Hippocampal formation (tissue), 2 donors: ENCODE measurements around the gene CLIP1.
"Not testable (repeated sequence)": the region's sequence is repeated elsewhere in the genome, so short reads cannot be mapped to it uniquely, and the experiment has no call there.

Source experiments
- DNase-seq, 2 donors: peaks; one replicate each; lab custom pipeline; 2025; lab: John Stamatoyannopoulos, UW

CLIP1 gene

DNA sequence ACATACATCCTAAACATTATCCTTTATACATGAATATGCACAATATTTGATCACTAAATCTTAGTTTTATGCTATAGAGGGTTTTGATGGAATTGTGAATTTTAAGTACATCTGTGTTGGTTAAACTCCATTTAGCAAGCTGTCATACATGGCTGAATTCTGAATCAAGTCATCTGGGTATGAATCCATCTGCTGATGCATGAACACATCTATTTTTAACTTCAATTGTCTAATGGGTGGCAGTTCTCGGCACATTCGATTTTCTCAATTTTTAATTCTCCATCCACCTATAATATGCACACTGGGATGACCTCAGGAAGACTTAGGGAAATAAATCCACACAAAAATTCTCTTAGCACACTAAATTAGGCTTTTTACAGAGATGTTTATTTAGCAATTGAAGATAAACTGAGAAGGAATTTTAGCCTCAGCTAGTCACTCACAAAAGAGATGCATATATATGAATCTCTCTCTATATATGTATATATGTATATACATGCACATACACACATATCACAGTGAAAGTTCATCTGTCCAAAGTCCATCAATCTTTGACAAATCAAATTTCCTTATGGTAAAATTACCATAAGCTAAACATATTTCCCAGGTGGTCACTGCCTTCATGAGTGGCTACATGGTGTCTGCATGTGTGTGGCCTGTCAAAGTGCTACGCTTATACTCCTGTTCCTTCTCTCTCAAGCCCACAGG is 111.7 kb downstream of the CLIP1 start:
- DNase-seq, result no peak

DNA sequence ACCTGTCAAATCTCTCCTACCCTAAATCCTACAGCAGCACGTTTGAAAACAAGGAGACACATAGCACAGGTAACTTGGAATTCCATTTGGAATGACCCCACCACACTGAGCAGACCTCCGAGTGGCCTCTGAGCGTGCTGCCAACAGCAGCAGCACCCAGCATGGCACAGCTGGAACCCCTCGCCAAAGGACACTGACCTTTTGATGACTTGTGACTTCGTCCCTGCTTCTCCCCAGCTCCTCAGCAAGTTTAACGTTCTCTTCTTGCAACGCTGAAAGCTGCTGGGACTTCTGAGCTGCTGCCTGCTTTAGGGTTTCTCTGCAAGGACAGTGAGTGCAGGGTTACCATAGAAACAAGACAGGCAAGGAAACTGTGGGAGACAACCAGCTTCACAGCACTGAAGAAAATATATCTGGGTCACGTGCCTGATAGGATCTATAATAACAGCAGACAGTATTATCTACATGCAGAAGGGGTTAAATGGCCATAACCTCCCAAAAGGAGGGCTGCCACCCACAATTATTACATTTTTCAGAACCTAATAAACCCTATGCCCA is 112.8 kb downstream of the CLIP1 start:
- DNase-seq, result peak in 1 of 2 donors; percentile 47

DNA sequence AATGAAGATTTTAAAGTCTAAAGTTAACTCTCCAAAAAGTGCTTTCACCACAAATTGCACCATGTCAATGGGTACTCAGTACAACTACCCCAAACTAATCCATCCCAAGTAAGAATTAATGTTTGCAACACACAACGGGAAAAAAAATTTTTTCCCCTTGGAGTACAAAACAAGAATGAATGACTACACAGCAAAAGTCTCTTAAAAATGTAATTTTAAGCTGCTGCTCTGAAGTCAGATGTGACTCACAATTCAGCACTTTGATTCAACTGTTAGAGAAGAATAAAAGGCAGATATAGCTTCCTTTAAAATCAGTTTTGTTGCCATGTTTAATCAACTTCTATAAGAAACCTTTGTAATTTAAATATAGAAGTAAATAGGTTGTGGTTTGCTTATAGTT is 113.7 kb downstream of the CLIP1 start:
- DNase-seq, result no peak

DNA sequence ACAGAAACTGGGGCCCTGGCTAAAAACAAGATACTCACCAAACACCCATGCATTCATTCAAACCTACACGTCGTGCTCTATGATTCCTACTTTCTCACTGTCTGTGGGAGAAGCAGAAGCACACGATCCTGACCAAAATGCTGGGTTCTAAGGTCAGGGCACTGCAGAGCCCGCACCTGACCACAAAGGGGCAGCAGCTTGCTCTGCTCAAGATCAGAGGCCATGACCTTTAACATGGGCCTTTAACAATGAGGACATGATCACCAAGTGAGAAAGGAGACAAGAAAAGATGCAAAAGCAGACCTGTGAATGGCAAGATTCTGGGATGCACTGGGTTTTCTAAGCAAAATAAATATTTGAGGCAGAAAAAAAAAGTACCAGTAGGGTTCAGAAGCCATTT is 116.1 kb downstream of the CLIP1 start:
- DNase-seq, result no peak

DNA sequence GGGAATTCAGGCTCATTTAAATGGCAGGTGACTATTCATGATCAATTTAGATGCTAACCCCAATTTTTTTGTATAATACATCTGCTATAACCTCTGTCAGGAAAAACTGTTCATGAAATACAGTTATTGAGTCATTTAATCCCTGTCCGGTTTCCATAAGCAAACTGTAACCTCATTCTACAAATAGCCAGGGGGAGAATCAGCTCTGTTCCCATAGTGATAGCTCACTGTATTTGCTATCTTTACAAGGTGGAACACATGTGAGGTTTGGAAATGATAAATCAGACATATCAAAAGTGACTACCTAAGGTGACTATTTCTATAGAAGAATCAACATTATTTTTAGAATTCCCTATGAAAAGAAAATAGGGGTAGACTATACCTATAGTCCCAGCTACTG is 117.5 kb downstream of the CLIP1 start:
- DNase-seq, result no peak

DNA sequence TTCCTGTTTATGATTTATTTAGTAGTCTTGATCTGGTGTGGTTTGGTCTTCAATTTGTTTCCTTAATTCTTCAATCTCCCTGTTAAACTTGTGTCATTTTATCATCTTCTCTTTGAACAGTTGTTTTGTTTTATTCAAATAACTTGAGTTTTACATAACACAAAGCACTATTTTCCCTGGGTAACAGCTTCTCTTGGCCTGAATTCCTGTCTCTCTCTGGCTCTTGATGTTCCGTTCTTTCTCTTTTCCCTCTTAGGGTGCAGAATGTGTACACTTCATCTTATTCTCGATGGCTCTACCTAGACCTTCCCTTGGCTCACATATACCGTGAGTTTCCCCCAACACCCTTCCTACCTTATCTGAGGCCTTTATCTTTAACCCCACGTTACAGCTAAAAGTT is 119.4 kb downstream of the CLIP1 start:
- peak in 1 of 2 donors; percentile 49 for DNase-seq

DNA sequence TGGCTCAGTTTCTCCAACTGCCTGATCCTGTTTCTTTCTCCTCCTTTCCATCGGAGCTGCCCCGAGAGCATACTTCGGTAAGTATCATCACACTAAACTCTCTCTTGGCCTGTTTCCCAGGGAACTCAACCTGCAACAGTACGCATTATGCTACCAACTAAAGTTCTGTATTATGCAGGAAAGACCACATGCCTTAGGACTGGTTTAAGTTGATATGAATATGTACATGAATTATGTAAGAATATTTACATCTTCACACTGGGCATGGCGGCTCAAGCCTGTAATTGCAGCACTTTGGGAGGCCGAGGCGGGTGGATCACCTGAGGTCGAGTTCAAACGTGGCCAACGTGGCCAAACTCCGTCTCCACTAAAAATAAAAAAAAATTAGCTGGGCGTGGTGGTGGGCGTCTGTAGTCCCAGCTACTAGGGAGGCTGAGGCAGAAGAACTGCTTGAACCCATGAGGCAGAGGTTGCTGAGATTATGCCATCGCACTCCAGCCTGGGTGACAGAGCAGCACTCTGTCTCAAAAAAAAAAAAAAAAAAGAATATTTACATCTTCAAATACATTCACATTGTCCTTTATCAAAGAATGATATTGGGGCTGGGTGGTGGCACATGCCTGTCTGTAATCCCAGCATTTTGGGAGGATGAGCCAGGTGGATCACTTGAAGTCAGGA is 124.3 kb downstream of the CLIP1 start:
- no peak for DNase-seq

DNA sequence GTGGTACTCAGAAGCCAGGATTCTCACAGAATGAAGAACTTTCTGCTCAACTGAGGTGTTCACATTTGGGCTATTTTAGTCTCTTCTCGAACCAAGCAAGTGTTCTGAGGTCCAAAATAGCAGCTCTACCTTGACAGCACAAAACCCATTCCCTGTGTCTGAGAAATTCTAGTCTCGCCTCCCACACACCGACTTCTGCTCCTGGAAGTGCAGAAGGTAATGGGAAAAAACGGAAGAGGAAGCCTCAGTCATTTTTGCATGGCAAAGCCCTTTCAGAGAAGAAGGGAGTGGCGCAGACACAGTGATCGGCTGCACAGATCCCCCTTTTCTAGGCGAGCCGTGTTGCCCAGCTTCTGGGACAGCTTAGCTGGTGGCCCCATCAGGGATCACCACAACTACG is 125.0 kb downstream of the CLIP1 start:
- no peak for DNase-seq

DNA sequence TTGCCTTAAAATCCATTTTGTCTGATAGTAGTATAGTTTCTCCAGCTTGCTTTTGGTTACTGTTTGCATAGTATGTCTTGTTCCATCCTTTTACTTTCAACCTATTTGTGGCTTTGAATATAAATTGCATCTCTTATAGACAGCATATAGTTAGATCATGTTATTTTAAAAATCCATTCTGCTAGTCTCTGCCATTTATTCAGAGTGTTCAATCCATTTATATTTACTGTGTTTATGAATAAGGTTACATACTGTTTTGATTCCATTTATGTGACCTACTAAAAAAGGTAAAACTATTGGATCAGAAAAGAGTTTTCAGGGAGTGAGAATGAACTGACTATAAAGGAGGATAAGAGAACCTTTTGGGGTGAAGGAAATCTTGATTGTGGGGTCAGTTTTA is 126.6 kb downstream of the CLIP1 start:
- DNase-seq, result no peak

DNA sequence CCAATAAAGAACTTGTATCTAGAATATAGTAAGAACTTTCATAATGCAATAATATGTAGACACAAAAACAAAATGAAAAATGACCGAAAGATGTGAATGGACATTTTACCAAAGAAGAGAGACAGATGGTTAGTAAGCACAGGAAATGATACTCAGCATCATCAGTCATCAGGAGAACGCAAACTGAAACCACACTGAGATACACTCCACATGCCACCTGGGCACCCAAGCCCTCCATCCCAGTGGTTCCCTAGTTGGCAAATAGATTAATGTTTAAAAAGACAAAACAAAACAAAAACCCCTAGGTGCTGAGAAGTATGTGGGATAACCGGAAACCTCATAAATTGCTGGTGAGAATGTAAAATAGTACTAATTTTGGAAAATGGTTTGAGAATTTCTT is 129.4 kb downstream of the CLIP1 start:
- DNase-seq, result no peak

DNA sequence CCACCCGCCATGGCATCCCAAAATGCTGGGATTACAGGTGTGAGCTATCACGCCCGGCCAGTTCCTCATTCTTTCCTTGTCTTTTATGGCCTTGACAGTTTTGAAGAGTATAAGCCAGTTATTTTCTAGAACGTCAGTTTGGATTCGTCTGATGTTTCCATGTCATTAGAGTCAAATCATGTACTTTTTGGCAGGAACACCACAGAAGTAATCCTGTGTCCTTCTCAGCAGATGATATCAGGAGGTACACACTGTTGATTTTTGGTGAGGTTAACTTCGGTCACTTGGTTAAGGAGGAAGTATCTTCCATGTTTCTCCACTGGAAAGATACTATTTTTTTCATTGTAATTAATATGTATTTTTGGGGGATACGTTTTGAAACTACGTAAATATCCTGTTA is 131.0 kb downstream of the CLIP1 start:
- no peak for DNase-seq

DNA sequence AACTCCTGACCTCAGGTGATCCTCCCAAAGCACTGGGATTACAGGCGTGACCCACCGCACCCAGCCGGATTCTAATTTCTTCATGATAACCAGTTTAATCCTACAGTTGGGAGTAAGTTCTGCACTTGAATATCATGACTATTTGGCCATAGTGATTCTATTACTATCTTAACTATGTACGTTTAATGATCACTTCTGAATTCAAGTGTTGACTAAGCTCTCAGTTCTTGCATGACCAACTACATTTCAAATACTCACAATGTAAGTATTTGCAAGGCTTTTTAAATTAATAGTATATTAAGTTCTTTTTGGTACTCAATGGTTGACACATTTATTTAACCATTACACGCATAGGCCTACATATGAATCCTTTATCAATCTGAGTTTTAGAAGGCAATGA is 138.8 kb downstream of the CLIP1 start:
- DNase-seq, result no peak

DNA sequence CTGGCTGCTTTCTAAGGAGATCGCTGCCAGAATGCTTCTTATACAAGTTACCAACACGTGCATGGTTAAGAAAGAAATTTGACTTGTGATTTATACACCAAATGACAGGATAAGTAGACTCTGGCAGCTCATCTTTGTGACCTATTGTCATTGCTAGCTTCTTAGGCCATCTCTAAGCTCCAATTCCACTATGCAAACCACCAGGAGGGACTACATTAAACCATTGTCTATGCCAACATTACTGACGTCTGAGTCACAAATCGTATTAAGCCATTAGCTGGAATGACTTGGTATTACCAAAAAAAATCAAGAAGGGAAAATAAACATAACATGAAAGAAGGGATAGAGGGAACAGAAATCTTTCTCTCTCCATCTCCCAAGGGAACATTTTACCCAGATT is 140.4 kb downstream of the CLIP1 start:
- no peak for DNase-seq

DNA sequence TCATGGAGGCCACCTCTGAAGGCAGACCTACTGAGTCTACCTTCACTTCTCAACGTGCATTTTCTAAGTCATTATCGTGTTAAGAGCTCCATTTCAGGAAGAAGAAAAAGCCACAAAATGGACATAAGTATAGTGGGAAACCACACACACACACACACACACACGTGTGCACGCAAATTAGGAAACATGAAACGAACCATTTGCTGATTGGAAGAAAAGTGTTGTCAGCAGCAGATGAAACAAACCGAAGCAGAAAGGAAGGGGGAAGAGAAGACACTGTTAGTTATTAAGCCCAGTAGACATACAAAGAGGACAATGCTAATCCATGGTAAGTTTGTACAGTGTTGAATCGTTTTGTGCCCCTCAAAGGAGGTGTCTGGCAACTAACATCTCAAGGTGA is 146.2 kb downstream of the CLIP1 start:
- no peak for DNase-seq

DNA sequence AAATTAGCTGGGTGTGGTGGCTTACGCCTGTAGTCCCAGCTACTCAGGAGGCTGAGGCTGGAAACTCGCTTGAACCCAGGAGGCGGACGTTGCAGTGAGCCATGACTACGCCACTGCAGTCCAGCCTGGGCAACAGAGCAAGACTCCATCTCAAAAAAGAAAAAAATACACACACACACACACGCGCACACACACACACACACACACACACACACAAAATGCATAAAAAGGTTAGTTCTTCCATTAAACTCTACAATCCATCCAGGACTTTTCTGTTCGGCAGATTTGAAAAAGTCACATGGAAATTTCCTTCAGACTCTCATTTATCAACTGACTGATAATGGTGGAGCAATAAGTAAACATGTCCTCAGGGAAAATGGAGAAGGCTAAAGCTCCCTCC is 147.0 kb downstream of the CLIP1 start:
- DNase-seq, result no peak

DNA sequence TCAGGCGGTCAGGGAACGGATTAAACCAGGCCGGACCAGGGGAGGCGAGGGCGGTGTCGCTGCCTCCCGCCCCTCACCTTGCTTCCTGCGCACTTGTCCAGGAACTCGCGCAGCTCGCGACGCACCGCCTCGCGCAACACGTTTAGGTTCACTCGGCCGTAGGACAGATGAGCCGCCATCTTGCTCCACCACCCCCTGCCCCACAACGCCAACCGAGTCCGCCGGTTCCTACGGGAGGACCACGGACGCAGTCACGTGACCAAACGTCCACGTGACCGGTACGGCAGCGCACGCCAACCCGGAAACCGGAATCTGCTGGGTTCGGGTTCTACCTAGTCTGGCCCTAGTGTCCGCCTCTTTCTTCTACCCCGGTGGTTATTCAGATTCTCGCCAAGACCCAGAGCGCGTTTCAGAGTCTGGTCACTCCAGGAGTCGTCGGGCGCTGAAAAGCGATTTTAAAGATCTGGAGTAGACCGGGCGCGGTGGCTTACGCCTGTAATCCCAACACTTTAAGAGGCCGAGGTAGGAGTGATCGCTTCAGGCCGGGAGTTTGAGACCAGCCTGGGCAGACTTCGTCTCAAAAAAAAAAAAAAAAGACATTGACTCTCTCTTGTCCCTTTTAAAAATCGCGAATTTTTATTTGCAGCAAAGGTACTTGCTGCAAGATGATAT is 156.1 kb downstream of the CLIP1 start, which contains the start of gene VPS33A:
Gene VPS33A (minus strand): TSS at position 265 of the 672 bp plus-strand sequence. CDS start 86 bp downstream, at position 179.
- DNase-seq, result peak; percentile 92 to 94

DNA sequence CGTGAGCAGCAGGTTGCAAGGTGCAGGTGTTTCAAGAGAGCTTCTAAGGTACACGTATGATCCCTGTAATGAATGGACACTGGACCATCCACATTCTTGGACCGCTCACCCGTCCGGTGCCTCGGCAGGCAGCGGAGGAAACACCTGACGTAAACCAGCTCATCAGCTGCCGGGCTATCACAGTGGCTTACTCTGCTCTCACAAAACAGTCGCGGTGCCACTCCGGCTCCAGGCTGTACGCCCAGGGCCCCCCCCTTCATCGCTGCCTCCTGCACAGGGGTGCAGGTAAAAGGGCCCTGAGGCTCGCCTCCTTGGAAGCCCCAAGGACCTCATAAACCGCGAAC is 156.6 kb downstream of the CLIP1 start:
- DNase-seq, result no peak

DNA sequence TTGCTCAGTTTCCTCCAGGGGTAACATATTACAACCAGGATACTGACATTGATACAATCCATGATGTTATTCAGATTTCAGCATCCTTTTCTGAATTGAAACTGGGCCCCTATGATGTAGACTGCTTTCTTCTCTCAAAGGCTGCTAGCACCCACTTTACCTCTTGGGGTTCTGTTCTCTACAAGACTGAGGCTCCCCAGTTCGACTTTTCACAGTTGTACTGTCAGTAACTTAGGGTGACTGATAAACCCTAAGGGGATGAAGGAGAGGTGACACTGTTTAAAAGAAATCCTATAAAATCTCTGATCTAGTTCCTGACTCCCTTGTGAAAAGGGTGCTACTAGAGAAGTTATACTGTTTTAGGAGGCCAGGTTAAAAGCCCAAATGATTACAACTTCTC is 157.0 kb downstream of the CLIP1 start:
- no peak for DNase-seq

DNA sequence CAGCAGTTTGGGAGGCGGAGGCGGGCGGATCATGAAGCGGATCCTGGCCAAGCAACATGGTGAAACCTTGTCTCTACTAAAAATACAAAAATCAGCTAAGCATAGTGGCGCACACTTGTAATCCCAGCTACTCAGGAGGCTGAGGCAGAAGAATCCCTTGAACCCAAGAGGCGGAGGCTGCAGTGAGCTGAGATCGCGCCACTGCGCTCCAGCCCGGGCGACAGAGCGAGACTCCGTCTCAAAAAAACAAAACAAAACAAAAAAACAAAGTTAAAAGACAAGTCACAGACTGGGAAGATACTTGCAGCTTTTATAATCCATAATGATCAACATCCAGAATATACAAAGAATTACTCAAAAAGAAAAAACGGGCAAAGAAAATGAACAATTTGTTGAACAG is 161.7 kb downstream of the CLIP1 start:
- DNase-seq, result not testable (repeated sequence)

DNA sequence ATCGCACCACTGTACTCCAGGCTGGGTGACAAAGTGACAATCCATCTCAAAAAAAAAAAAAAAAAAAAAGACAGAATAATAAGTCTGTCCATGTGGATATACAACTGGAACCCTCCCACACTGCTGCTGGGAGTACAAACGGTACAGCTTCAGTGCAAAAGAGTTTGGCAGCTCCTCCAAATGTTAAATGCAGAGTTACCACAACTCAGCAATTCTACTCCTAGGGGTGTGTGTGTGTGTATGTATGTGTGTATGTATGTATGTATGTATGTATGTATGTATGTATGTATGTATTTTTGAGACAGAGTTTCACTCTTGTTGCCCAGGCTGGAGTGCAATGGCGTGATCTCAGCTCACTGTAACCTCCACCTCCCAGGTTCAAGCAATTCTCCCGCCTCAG is 163.5 kb downstream of the CLIP1 start:
- not testable (repeated sequence) for DNase-seq

DNA sequence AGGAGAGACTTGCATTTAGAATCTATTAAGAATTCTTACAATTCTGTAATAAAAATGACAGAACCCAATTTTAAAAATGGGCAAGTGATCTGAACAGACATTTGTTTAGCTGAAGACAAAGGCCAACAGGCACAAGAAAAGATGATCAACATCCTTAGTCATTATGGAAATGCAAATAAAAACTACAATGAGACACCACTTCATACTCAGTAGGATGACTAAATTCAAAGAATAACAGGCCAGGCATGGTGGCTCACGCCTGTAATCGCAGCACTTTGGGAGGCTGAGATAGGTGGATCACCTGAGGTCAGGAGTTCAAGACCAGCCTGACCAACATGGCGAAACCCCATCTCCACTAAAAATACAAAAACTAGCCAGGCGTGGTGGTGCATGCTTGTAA is 164.0 kb downstream of the CLIP1 start:
- DNase-seq, result not testable (repeated sequence)

DNA sequence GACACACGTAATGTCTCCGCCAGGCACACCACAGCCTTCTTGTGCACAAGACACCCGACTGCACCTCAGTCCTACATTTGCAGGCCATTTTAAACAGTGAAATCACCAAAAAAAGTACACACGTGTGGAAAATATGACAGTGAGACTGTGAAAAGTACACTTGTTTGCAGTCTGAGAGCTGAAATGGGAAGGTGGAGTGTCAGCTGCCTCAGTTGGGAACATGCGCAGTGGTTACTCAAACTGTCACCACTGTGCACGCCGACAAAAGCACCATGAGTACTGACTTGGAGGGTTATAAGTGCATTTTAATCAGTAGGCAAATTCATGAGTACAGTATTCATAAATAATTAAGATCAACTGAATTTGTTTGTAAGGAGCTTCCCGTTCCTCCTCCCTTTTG is 171.9 kb downstream of the CLIP1 start:
- DNase-seq, result no peak

DNA sequence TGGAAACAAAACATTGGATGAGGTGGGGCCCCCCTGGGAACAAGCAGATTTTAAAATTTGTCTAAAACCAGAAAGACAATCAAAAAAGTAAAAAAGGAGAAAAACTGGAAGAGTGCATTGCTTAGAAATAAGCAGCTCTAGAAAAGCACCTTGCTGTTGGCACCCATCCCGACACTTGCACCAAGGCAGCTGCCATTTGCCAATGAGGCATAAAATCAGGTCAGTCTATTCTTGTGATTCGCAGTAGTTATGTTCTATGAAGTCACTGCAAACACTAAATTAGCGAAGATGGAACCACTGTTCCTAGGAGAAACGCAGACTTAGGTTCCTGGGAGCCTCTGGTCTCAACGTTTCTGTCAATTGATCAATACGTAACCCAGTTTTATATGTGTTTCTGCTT is 172.4 kb downstream of the CLIP1 start:
- DNase-seq, result no peak
